NCI-H2196 (cell line): ENCODE results near the gene MKX.
A peak's percentile ranks its signal among the peaks of the same experiment; 100 is the strongest.

Experiments used
- DNase-seq: peaks from one replicate; lab custom pipeline; 2025; ENCODE audit not compliant: unreplicated experiment; lab: John Stamatoyannopoulos, UW

MKX gene, protein sequence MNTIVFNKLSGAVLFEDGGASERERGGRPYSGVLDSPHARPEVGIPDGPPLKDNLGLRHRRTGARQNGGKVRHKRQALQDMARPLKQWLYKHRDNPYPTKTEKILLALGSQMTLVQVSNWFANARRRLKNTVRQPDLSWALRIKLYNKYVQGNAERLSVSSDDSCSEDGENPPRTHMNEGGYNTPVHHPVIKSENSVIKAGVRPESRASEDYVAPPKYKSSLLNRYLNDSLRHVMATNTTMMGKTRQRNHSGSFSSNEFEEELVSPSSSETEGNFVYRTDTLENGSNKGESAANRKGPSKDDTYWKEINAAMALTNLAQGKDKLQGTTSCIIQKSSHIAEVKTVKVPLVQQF

GRCh38 chr10:27745732-27746396 is at the start of gene MKX:
Gene MKX, minus strand, starts transcription at chr10:27745819. Its CDS starts 2,404 bp downstream, at chr10:27743415.
- peak; percentile 73 for DNase-seq

- DNase-seq = no peak
Observed at GRCh38 chr10:27794157-27794556, 48.5 kb upstream of the MKX start.

DNA sequence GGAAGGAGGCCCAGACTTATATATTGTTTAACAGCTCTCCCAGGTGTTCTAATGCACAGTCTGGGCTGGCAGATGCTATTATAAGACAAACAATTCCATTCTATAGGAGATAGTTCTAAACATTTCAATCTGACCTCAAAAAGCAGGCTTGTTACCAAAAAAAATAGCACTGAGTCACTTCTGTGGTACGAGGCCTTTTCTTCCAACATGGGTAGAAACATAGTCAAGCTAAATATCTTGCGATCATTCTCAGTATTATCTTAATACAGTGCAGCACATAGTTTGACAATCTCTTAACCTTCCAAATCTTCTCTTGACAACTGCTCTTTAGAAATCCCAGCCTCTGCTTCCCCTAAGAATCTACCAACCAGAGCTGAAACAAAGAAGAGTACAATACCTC is 46.6 kb upstream of the MKX start:
- no peak for DNase-seq

DNA sequence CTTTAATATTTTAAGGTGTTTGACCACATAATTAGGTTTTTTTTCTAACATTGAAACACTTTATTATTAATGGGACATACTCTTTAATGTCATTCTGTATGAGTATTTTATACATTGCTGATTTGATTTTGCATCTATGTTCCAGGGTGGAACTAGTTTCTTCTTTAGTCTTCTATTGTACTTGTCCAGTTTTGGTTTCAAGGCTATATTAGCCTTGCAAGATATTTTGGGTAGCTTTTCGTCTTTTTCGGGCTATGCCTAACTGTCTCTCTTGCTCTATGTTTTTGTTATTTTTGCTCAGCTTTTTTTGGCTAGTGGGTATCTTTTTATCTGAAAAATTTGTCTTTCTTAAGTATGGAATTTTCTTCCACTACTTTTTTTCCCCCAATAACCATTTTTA is 38.7 kb upstream of the MKX start:
- DNase-seq = no peak

- no peak for DNase-seq
Observed at GRCh38 chr10:27783660-27784059, 38.0 kb upstream of the MKX start.

- no peak for DNase-seq
Observed at GRCh38 chr10:27779462-27780015, 33.9 kb upstream of the MKX start.

- no peak for DNase-seq
Observed at GRCh38 chr10:27774831-27775230, 29.2 kb upstream of the MKX start.

DNA sequence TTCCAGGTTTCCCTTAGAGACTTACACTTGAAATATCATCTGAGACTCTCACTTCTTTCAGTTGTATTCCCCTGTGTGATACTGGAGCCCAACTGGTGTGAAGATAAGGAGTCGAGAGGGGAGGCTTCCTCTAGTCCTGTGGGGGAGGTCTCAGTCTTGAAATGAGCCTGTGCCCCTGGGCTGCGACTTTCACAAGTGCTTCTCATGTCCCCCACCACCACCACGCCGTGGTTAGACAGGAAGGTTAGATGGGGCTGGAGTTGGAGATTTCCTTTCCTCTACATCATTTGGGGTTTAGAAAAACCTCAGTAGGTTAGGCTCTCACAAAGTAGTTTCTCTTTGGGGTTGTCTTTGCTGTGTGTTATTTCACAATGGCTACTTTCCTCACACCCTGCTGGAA is 25.6 kb upstream of the MKX start:
- no peak for DNase-seq

DNA sequence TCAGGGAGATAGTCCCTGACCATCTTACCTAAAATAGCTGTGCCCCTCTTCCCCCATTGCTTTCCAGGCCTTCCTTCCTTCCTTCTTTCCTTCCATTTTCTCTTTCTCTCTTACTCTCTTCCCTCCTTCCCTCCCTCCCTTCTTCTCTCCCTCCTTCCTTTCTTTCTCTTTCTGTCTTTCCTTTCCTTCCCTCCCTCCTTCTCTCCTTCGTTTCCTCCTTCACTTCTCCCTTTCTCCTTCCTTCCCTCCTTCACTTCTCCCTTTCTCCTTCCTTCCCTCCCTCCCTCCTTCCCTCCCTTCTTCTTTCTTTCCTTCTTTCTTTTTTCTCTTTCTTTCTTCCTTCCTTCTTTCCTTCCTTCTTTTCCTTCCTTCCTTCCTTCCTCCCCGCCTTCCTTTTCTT is 24.6 kb upstream of the MKX start:
- no peak for DNase-seq

GRCh38 chr10:27760867-27761266 is 15.2 kb upstream of the MKX start:
- no peak for DNase-seq

DNA sequence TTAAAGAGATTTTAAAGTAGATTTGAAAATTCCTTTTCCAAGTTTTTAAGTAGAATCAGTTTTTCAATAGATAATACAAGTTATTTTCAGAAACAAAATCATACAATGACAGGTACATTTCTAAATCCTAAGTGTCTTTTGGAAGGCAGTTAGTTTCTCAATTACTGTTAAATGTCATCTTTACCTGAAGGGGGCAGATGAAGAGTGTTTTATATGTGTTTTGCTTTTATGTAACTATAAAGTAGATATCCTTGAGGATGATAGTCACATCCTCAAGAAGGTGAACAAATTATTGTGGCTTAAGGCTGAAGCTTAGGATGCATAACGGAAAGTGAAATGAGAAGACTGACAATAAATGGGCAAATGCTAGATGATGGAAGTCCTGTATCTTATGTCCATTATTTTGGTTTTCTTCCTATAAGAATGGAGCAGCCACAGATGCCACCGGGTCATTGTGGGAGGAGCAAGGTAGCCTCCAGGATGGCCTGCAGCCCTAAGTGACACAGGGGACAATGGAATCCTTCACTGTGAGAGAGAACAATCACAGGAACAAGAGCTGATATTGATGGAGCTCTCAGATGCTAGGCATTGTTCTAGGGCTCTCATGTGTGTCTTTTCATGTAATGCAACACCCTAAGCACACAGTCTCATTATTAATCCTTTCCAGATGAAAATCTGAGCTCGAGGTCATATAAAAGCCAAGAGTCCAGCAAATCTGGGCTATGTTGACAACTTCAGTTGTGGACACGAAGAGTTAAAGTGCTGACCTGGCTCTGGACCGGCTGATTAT is 14.1 kb upstream of the MKX start:
- no peak for DNase-seq

GRCh38 chr10:27752673-27753237 is 7.1 kb upstream of the MKX start:
- DNase-seq = no peak

DNA sequence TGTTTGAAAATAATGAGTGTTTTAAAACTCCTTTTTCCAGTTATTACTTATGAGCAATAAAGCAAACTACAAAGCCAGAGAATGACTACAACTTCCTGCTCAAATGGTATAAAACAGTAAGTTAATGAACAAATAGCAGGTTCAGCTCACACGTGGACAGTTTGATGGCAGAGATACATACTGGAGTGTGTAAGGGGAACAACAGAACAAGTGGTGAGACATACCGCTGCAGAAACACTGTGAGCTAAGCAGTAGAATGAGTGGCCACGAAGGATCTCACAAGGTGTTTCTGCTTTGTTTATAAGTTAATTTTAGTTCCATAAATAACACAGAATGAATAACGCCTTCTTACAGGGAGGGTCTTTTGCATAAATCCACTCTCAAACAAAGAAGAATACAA is 3.0 kb upstream of the MKX start:
- DNase-seq = no peak

DNA sequence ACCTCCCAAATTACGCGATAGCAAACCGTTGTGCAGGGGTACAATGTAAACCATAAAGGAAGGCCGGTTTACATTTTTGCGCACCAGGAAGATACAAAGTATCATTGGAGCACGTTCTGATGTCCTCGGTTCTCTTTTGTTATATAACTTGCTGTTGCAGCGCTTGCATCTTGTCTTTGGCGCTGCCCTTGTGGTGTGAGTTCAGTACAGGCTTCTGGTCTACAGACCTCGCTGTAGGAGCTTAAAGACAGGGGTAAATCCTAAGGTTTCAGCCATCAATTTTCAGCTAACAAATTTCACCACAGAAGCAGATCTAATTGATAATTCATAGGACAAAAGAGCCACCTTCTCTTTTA is 1.5 kb upstream of the MKX start:
- DNase-seq = no peak

GRCh38 chr10:27746397-27747095 is 927 bp upstream of the MKX start:
- no peak for DNase-seq

DNA sequence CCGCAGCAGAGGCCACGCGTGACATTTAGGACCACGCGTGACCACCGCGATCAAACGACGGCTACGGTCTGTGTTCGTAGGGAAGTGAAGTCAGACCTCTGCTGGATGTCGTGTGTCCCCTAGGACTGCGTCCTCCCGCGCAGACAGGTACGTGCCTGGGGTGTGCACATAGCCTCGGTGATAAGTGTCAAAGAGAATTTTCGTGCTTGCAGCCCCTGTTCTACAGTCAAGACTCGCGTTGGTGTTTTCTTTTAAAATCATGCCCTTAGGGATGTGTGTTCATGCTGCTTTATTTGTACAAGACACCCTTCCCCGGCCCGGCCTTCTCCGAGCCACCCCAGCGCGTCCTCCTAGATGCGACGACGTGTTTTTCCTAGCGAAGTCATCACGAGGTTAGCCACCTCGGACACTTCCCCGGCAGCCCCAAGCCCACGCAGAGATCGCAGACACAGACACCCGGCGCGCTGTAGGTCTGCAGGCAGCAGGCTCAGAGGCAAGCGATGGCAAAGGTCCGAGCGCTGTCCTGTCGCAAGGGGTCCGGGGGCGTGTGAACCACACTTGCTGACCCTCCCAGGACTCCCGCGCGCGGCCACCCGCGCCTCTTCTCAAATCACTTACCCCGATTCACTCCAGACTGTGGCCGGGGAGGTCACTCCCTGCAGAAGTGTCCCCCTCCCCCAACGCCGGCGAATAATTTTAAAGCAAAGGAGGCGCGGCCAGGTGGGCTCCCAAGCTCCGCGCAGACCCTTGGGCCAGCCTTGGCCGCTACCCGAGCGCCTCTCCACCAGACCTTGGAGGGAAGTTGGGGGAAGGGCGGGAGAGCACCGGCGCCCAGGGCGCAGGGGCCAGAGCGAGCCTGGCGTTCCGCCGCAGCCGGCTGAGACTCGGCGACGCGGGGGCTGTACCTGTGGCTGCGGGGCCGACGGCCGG is 552 bp downstream of the MKX start:
- DNase-seq = peak; percentile 48

- DNase-seq = no peak
Observed at GRCh38 chr10:27743877-27744801, 1.5 kb downstream of the MKX start.

DNA sequence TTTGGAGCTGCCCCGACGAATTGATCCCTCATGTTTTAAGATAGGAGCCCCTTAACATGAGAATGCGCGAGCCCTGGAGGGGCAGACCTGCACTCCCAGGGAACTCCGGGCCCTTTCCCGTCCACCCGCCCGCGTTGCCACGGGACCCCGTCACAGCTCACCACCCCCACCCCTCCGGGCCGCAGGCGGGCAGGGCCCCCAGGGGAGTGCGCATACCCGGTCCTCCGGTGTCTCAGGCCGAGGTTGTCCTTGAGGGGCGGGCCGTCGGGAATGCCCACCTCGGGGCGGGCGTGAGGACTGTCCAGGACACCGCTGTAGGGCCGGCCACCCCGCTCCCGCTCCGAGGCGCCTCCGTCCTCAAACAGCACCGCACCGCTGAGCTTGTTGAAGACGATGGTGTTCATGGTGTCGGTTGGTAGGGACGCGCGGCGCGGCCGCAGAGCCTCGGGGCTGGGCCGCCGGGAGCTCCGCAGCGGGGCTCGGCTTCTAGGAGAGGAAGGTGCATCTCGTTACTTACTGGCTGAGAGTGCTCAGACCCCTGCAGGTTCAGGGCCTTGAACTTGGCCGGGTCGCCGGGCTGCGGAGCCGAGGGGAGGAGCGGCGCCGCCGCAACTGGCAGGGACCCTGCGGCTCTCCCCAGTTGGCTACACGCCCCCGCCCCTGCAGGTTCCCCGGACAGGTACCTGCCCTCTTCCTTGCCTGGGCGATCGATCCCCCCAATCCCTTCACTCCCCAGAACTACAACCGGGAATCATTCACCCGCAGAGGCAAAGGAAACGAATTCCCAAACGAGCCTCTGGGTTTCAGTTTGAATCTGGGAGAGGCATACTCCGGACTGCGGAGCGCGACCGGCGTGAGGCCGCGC is 2.4 kb downstream of the MKX start:
- DNase-seq = no peak
